ENCODE measurements around the gene CAT. TPM values are rescaled to one million over a fixed set of nuclear protein-coding genes. Genes with fewer than 3 reads are reported as not detected.
"Not testable (repeated sequence)": the region's sequence is repeated elsewhere in the genome, so short reads cannot be mapped to it uniquely, and the experiment has no call there.

CAT gene
- total and polyA plus RNA-seq, 9 donors, result 38.5 to 125 (median 53.9) TPM

GRCh38 chr11:34419158-34419557 is 19.6 kb upstream of the CAT start:
- TF ChIP-seq CTCF (IDR thresholded peaks at IDR 0.05) (no peak), EP300 (IDR thresholded peaks at IDR 0.05) (no peak), POLR2A (IDR thresholded peaks at IDR 0.05) (no peak)
- Histone ChIP-seq H3K4me1 (ENCODE audit: insufficient read depth) (peaks cover 1% of the 10 kb centered on the region), H3K36me3 (no peaks in the 10 kb centered on the region), H3K27ac (no peak overlapping the region), H3K27me3 (no peaks in the 10 kb centered on the region), H3K4me3 (no peak overlapping the region), H3K9me3 (no peaks in the 10 kb centered on the region)
- no peak for DNase-seq
- WGBS, 3 donors, result 72 to 75% (median 75%) methylated on average over 2 of the region's 2 CpGs
- intact Hi-C loops (cut with DNase I), result no loop called here

DNA sequence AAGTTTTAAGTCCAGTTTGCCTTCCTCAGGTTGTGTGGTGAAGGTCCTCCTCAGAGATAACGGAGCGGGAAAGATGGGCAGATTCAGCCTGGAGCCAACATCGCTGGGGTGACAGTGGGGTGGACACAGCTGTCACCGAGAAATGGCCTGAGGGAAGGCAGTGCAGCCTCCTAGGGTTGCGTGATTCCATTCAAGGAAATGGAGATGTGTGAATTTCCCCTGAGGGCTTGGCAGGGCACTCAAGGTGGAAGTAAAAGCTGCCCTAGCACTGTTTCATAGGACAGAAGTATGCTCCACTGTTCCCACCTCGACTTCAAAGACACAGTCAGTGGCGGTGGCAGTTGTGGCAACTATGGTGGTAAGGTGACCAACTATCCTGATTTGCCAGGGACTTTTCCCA is 15.4 kb upstream of the CAT start:
- no peak for TF ChIP-seq EP300 (IDR thresholded peaks at IDR 0.05)
- no peak for TF ChIP-seq CTCF (IDR thresholded peaks at IDR 0.05)
- no peak for TF ChIP-seq POLR2A (IDR thresholded peaks at IDR 0.05)
- no peak overlapping the region for H3K27ac ChIP-seq
- no peak overlapping the region for H3K4me3 ChIP-seq
- H3K27me3 ChIP-seq, result no peaks in the 10 kb centered on the region
- 91 to 93% (median 93%) methylated on average over 7 of the region's 7 CpGs for WGBS, 3 donors
- intact Hi-C loops (cut with DNase I), result no loop called here
- H3K36me3 ChIP-seq, result no peaks in the 10 kb centered on the region
- peaks cover 1% of the 10 kb centered on the region for H3K4me1 ChIP-seq (ENCODE audit: insufficient read depth)
- H3K9me3 ChIP-seq, result no peaks in the 10 kb centered on the region
- no peak for DNase-seq

DNA sequence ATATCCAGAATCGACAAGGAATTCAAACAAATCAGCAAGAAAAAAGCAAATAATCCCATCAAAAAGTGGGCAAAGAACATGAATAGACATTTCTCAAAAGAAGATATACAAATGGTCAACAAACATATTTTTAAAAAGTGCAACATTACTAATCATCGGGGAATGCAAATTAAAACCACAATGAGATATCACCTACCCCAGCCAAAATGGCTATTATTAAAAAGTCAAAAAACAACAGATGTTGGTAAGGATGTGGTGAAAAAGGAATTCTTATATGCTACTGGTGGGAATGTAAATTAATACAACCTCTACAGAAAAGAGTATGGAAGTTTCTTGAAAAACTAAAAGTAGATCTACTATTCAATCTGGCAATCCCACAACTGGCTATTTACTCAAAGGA is 13.9 kb upstream of the CAT start:
- H3K27ac ChIP-seq; H3K4me3 ChIP-seq; H3K9me3 ChIP-seq; intact Hi-C loops (cut with DNase I); H3K4me1 ChIP-seq (ENCODE audit: insufficient read depth); H3K36me3 ChIP-seq; DNase-seq; H3K27me3 ChIP-seq: not testable (repeated sequence)
- WGBS, 3 donors, result 36 to 57% (median 51%) methylated on average over 2 of the region's 2 CpGs

DNA sequence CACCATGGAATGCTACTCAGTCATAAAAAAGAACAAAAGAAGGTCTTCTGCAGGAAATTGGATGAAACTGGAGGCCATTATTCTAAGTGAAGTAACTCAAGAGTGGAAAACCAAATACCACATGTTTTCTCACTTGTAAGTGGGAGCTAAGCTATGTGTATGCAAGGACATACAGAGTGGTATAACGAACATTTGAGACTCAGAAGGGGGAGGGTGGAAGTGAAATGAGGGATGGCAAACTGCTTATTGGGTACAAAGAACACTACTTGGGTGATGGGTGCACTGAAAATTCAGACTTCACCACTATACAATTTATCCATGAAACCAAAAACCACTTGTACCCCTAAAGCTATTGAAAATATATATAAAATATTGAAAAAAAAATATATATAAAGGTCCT is 13.4 kb upstream of the CAT start:
- no peaks in the 10 kb centered on the region for H3K27me3 ChIP-seq
- TF ChIP-seq CTCF (IDR thresholded peaks at IDR 0.05), result no peak
- no peak for TF ChIP-seq EP300 (IDR thresholded peaks at IDR 0.05)
- no peak for TF ChIP-seq POLR2A (IDR thresholded peaks at IDR 0.05)
- no peak for DNase-seq
- H3K9me3 ChIP-seq, result no peaks in the 10 kb centered on the region
- H3K36me3 ChIP-seq, result no peaks in the 10 kb centered on the region
- peaks cover 1% of the 10 kb centered on the region for H3K4me1 ChIP-seq (ENCODE audit: insufficient read depth)
- 85 to 94% (median 91%) methylated on average over 1 of the region's 1 CpG for WGBS, 3 donors
- H3K4me3 ChIP-seq, result no peak overlapping the region
- intact Hi-C loops (cut with DNase I), result no loop called here
- no peak overlapping the region for H3K27ac ChIP-seq

DNA sequence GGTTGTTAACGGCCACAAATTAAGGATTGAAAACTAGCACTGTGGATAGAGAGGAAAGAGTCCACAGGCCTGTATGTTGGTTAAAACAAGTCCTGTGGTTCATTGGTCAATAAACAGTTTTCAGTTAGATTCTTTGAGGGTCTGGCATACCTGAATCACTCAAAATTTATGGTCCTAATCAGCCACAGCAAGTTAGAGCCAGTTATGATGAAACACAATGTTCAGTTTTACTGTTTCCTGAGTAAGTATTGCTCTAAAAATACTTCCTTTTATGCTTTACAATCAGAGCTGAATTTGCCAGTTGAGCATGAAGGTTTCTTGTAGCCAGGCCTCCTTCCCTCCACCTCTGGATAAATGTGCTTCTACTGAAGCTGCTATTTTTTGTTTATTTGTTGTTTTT is 12.9 kb upstream of the CAT start:
- H3K4me3 ChIP-seq, result no peak overlapping the region
- no peaks in the 10 kb centered on the region for H3K27me3 ChIP-seq
- H3K9me3 ChIP-seq, result no peaks in the 10 kb centered on the region
- H3K4me1 ChIP-seq (ENCODE audit: insufficient read depth), result peaks cover 1% of the 10 kb centered on the region
- H3K27ac ChIP-seq, result no peak overlapping the region
- no peak for TF ChIP-seq CTCF (IDR thresholded peaks at IDR 0.05)
- TF ChIP-seq POLR2A (IDR thresholded peaks at IDR 0.05), result no peak
- no peak for TF ChIP-seq EP300 (IDR thresholded peaks at IDR 0.05)
- H3K36me3 ChIP-seq, result no peaks in the 10 kb centered on the region
- intact Hi-C loops (cut with DNase I), result no loop called here
- WGBS, 3 donors, result 0 to 98% (median 96%) methylated on average over 1 of the region's 1 CpG
- DNase-seq, result no peak
